Measurements from ENCODE around the gene PRDM15. TPM values are rescaled to one million over a fixed set of nuclear protein-coding genes. Genes with fewer than 3 reads are reported as not detected.
A peak's percentile ranks its signal among the peaks of the same experiment; 100 is the strongest.

The PRDM15 gene
- total and polyA plus RNA-seq, 10 donors, result 4.4 to 18.0 (median 10.8) TPM

- no peak for DNase-seq
- intact Hi-C loops (cut with DNase I; ENCODE audit: low total_unique reads), result no loop called here
- Histone ChIP-seq H3K36me3 (peaks cover 0 to 77% (median 42%) of the 10 kb centered on the region in 6 donors), H3K4me3 (no peak overlapping the region), H3K27ac (no peak overlapping the region), H3K27me3 (replicated peaks in 1 of 7) (no peaks in the 10 kb centered on the region), H3K9me3 (no peaks in the 10 kb centered on the region), H3K4me1 (no peaks in the 10 kb centered on the region)
- 97 to 100% (median 98%) methylated on average over 2 of the region's 2 CpGs for WGBS, 5 donors
- TF ChIP-seq CTCF (IDR thresholded peaks at IDR 0.05 in 8 of 11, conservative IDR thresholded peaks at IDR 0.05 in 3 of 11) (no peak), POLR2AphosphoS5 (IDR thresholded peaks at IDR 0.05) (no peak), POLR2A (IDR thresholded peaks at IDR 0.05) (no peak)
These were observed 48.9 kb downstream of the PRDM15 start for GRCh38 chr21:41830145-41830707.

GRCh38 chr21:41828884-41829360, 50.2 kb downstream of the PRDM15 start:
- WGBS, 5 donors, result 53 to 65% (median 65%) methylated on average over 3 of the region's 3 CpGs
- no peaks in the 10 kb centered on the region for H3K9me3 ChIP-seq
- TF ChIP-seq POLR2AphosphoS5 (IDR thresholded peaks at IDR 0.05), result no peak
- TF ChIP-seq CTCF (IDR thresholded peaks at IDR 0.05 in 8 of 11, conservative IDR thresholded peaks at IDR 0.05 in 3 of 11), result no peak
- TF ChIP-seq POLR2A (IDR thresholded peaks at IDR 0.05), result no peak
- H3K27ac ChIP-seq, result no peak overlapping the region
- intact Hi-C loops (cut with DNase I; ENCODE audit: low total_unique reads), result no loop called here
- H3K27me3 ChIP-seq (replicated peaks in 1 of 7), result no peaks in the 10 kb centered on the region
- no peak for DNase-seq
- H3K4me3 ChIP-seq, result no peak overlapping the region
- no peaks in the 10 kb centered on the region for H3K4me1 ChIP-seq
- H3K36me3 ChIP-seq, result peaks cover 0 to 77% (median 35%) of the 10 kb centered on the region in 6 donors

GRCh38 chr21:41827951-41828883, 50.9 kb downstream of the PRDM15 start:
- Histone ChIP-seq H3K9me3 (no peaks in the 10 kb centered on the region), H3K4me3 (no peak overlapping the region), H3K4me1 (no peaks in the 10 kb centered on the region), H3K27me3 (replicated peaks in 1 of 7) (no peaks in the 10 kb centered on the region), H3K27ac (no peak overlapping the region), H3K36me3 (peaks cover 0 to 77% (median 36%) of the 10 kb centered on the region in 6 donors)
- intact Hi-C loops (cut with DNase I; ENCODE audit: low total_unique reads), result no loop called here
- 88 to 91% (median 90%) methylated on average over 40 to 42 of the region's 42 CpGs for WGBS, 5 donors
- DNase-seq, result peak; percentile 70
- no peak for TF ChIP-seq CTCF (IDR thresholded peaks at IDR 0.05 in 8 of 11, conservative IDR thresholded peaks at IDR 0.05 in 3 of 11)
- TF ChIP-seq POLR2A (IDR thresholded peaks at IDR 0.05), result no peak
- no peak for TF ChIP-seq POLR2AphosphoS5 (IDR thresholded peaks at IDR 0.05)

- Histone ChIP-seq H3K4me1 (no peaks in the 10 kb centered on the region), H3K9me3 (no peaks in the 10 kb centered on the region), H3K4me3 (no peak overlapping the region), H3K27me3 (replicated peaks in 1 of 7) (no peaks in the 10 kb centered on the region), H3K27ac (no peak overlapping the region), H3K36me3 (peaks cover 0 to 78% (median 39%) of the 10 kb centered on the region in 6 donors)
- peak; percentile 52 for DNase-seq
- intact Hi-C loops (cut with DNase I; ENCODE audit: low total_unique reads), result no loop called here
- TF ChIP-seq POLR2A (IDR thresholded peaks at IDR 0.05) (no peak), POLR2AphosphoS5 (IDR thresholded peaks at IDR 0.05) (no peak), CTCF (IDR thresholded peaks at IDR 0.05 in 8 of 11, conservative IDR thresholded peaks at IDR 0.05 in 3 of 11) (no peak)
- 93 to 97% (median 96%) methylated on average over 16 of the region's 16 CpGs for WGBS, 5 donors
These were observed 53.3 kb downstream of the PRDM15 start for GRCh38 chr21:41825881-41826280.
